Liver (tissue), 3 donors: ENCODE data around the gene CPSF4.

Experiments
- CTCF ChIP-seq: fragments of 150-350 bp; IDR thresholded peaks from 2 replicates; pipeline ENCODE4 v1.5.1; 2017; ENCODE audit warnings: improper control_type of control experiment, low read depth, low read length; ENCODE audit not compliant: missing input control
- HNF4G ChIP-seq: IDR thresholded peaks from 2 replicates; pipeline ENCODE4 v1.6.1; 2016; ENCODE audit warnings: antibody characterized with exemption
- MAX ChIP-seq: IDR thresholded peaks from 2 replicates; pipeline ENCODE4 v1.6.1; 2016; ENCODE audit warnings: antibody characterized with exemption
- REST ChIP-seq: IDR thresholded peaks from 2 replicates; pipeline ENCODE4 v1.6.1; 2016; ENCODE audit warnings: antibody characterized with exemption, mild to moderate bottlenecking
- donor health status: healthy.
- donor health status: healthy.

- TF ChIP-seq REST (no peak), CTCF (no peak), MAX (no peak), HNF4G (no peak)
Measured at GRCh38 chr7:99478464-99479440, 40.0 kb downstream of the CPSF4 start.
